Measurements from ENCODE around the gene PKNOX2. TPM values are rescaled to one million over a fixed set of nuclear protein-coding genes. Genes with fewer than 3 reads are reported as not detected.

The PKNOX2 gene
- total and polyA plus RNA-seq, 2 of the 8 experiments (the other 6 are each of a cell fraction or from before 2014, with no cell fraction given): 2.0 TPM

- DNase-seq (ENCODE audit: low read depth in 1 of 2, low spot score in 2 of 2): no peak
- Histone ChIP-seq H2AK5ac (ENCODE audit: low read depth, low read length) (no peak overlapping the region), H3K27me3 (replicated peaks in 1 of 4; ENCODE audit: control insufficient read depth in 3 of 4, extremely low read depth in 1 of 4, insufficient read depth in 3 of 4, low read length in 3 of 4) (peaks cover 0 to 13% (median 9%) of the 10 kb centered on the region in 4 experiments; a peak in 6 of 7 replicates), H4K20me1 (replicated peaks in 1 of 2; ENCODE audit: control insufficient read depth in 1 of 2, insufficient read depth in 2 of 2, low read length in 2 of 2) (no peaks in the 10 kb centered on the region), H4K91ac (replicated peaks; ENCODE audit: insufficient read length, low read length) (no peak overlapping the region), H4K8ac (ENCODE audit: extremely low read depth, insufficient read depth, low read length) (no peak overlapping the region), H2BK12ac (ENCODE audit: low read depth, low read length) (no peak overlapping the region), H3K4me3 (ENCODE audit: extremely low read depth in 1 of 4, insufficient read depth in 2 of 4, low read depth in 3 of 4, low read length in 4 of 4) (no peak overlapping the region), H3K23ac (ENCODE audit: insufficient read length) (no peak overlapping the region), H3K9me3 (ENCODE audit: insufficient read depth in 2 of 2, low read depth in 1 of 2, low read length in 1 of 2) (no peaks in the 10 kb centered on the region), H3K36me3 (ENCODE audit: control insufficient read depth in 2 of 4, insufficient read depth in 4 of 4, low read length in 3 of 4) (no peaks in the 10 kb centered on the region), H3K9ac (replicated peaks in 1 of 4; ENCODE audit: extremely low read depth in 1 of 4, low read depth in 3 of 4, low read length in 3 of 4) (no peak overlapping the region), H3K79me2 (ENCODE audit: control insufficient read depth in 1 of 2, insufficient read depth in 2 of 2, low read length in 2 of 2) (no peaks in the 10 kb centered on the region), H3K18ac (ENCODE audit: extremely low read depth, low read length) (no peak overlapping the region), H3K4me1 (replicated peaks in 1 of 4; ENCODE audit: control insufficient read depth in 3 of 4, insufficient read depth in 4 of 4, low read length in 3 of 4) (peaks cover 11 to 41% (median 22%) of the 10 kb centered on the region in 4 experiments), H2BK5ac (ENCODE audit: low read depth, low read length) (no peak overlapping the region), H3K14ac (ENCODE audit: insufficient read length) (no peak overlapping the region), H3K79me1 (ENCODE audit: low read depth, low read length) (no peaks in the 10 kb centered on the region), H2BK120ac (replicated peaks; ENCODE audit: low read depth, low read length) (no peak overlapping the region), H3K56ac (replicated peaks; ENCODE audit: insufficient read length, low read depth, low read length) (no peak overlapping the region), H3K23me2 (ENCODE audit: low read depth, low read length) (no peaks in the 10 kb centered on the region), H2BK15ac (ENCODE audit: low read length) (no peak overlapping the region), H3K27ac (ENCODE audit: low read depth, low read length) (no peak overlapping the region), H3K4me2 (ENCODE audit: insufficient read depth in 1 of 2, low read depth in 2 of 2, low read length in 2 of 2) (no peak overlapping the region), H3K4ac (replicated peaks; ENCODE audit: insufficient read length, low read depth, low read length) (no peak overlapping the region), H4K5ac (ENCODE audit: insufficient read length, low read depth, low read length) (no peak overlapping the region), H2BK20ac (ENCODE audit: low read length) (no peak overlapping the region), H2AFZ (ENCODE audit: low read length) (no peak overlapping the region)
- TF ChIP-seq EP300 (IDR thresholded peaks at IDR 0.05; ENCODE audit: borderline replicate concordance in 1 of 2, low read depth in 2 of 2, low read length in 2 of 2) (no peak), HDAC6 (IDR thresholded peaks at IDR 0.05; ENCODE audit: low read depth, low read length) (no peak), TCF12 (IDR thresholded peaks at IDR 0.05; ENCODE audit: low read depth, low read length) (no peak), SP1 (IDR thresholded peaks at IDR 0.05; ENCODE audit: low read depth, low read length) (no peak), CBX8 (IDR thresholded peaks at IDR 0.05; ENCODE audit: borderline replicate concordance, low read depth, low read length) (no peak), POU5F1 (IDR thresholded peaks at IDR 0.05; ENCODE audit: low read depth, low read length) (no peak), SUZ12 (IDR thresholded peaks at IDR 0.05; ENCODE audit: low read length) (no peak), KDM1A (IDR thresholded peaks at IDR 0.05; ENCODE audit: borderline replicate concordance, low read length) (no peak), RNF2 (IDR thresholded peaks at IDR 0.05; ENCODE audit: borderline replicate concordance, low read depth, low read length, missing control alignments, poor library complexity, severe bottlenecking) (no peak), ZNF274 (IDR thresholded peaks at IDR 0.05; ENCODE audit: borderline replicate concordance, extremely low read depth, low read length) (no peak)
- TF ChIP-seq, protein P1, sequence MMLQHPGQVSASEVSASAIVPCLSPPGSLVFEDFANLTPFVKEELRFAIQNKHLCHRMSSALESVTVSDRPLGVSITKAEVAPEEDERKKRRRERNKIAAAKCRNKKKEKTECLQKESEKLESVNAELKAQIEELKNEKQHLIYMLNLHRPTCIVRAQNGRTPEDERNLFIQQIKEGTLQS (IDR thresholded peaks at IDR 0.05; ENCODE audit: insufficient read depth, low read depth, low read length): no peak
- POLR2A ChIA-PET (ENCODE audit: partially characterized antibody): interaction anchor here (1.1 to 1.8 kb wide), 3 partner anchors 8 to 84 kb away, joined by 3 to 4 read pairs (median 3); no protein-coding TSS in a partner anchor
- whole genome bisulfite sequencing, 2 experiments (ENCODE audit: extremely low coverage in 1 of 2, insufficient coverage in 1 of 2, insufficient read length in 1 of 2, insufficient replicate concordance in 2 of 2, low coverage in 1 of 2, low lambda C conversion rate in 2 of 2, missing lambda C conversion rate in 1 of 2): 79% methylated on average over 8 of the region's 8 CpGs; no CpG with 5 or more reads in 1 of the 2 experiments
- CTCF ChIA-PET (ENCODE audit: partially characterized antibody): interaction anchor here (0.8 to 13.4 kb wide), 14 partner anchors 9 to 250 kb away, joined by 3 to 123 read pairs (median 4); partner anchors contain the start of gene PKNOX2
- FAIRE-seq: no peak
Measured at GRCh38 chr11:125173556-125173955, 9.0 kb downstream of the PKNOX2 start.

All from H1 (cell line).